ENCODE results near the gene ATP8B4. TPM values are rescaled to one million over a fixed set of nuclear protein-coding genes. Genes with fewer than 3 reads are reported as not detected.

The ATP8B4 gene
- total RNA-seq, 1 donor from 2014 or later = 0.98 TPM

DNA sequence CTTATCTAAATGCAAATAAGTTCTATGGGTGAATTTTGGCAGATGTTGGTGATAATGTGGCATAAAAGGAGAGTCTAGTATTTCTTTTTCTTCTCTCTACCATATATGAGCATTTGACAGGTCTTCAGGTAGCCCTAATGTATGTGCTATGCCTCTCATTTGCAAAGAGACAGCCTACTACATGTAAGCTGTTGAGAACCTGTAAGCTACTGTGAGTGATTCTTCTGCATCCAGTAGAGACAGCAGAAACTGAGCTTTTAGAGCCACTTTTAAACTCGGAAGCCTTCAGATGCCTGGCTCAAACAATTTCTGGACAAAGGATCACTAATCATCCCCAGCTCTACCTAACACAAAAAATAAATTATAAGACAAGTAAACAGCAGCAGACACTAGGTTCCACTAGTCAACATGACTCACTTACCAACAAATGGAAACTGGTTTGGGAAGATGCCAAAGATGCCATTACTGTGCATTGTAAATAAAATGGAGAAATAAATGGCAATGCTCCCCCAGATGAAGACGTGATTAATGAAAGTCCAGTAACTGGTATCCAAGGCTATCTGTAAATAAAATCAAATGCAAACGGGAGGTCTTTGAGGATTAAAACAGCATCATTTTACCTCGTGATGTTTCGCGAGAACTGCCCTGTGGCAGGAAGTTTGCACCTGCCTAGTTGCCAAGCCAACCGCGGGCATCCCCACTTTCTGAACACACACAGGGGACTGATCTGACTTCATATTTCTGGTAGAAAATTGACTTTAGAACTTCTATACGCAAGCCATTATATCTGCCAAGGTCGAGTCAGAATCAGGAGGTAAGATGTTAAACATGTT is 252.9 kb downstream of the ATP8B4 start:
- H3K4me1 Mint-ChIP-seq (ENCODE audit: low read depth) = no peaks in the 10 kb centered on the region
- no peaks in the 10 kb centered on the region for H3K36me3 Mint-ChIP-seq (ENCODE audit: insufficient read depth)
- DNase-seq (ENCODE audit: low spot score, unreplicated experiment) = no peak
- no peaks in the 10 kb centered on the region for H3K9me3 Mint-ChIP-seq (ENCODE audit: low read depth)
- TF ChIP-seq, protein P1, sequence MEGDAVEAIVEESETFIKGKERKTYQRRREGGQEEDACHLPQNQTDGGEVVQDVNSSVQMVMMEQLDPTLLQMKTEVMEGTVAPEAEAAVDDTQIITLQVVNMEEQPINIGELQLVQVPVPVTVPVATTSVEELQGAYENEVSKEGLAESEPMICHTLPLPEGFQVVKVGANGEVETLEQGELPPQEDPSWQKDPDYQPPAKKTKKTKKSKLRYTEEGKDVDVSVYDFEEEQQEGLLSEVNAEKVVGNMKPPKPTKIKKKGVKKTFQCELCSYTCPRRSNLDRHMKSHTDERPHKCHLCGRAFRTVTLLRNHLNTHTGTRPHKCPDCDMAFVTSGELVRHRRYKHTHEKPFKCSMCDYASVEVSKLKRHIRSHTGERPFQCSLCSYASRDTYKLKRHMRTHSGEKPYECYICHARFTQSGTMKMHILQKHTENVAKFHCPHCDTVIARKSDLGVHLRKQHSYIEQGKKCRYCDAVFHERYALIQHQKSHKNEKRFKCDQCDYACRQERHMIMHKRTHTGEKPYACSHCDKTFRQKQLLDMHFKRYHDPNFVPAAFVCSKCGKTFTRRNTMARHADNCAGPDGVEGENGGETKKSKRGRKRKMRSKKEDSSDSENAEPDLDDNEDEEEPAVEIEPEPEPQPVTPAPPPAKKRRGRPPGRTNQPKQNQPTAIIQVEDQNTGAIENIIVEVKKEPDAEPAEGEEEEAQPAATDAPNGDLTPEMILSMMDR (IDR thresholded peaks at IDR 0.05; ENCODE audit: unreplicated experiment) = no peak
- no peak overlapping the region for H3K4me3 Mint-ChIP-seq (ENCODE audit: low read depth)
- H3K27ac Mint-ChIP-seq = no peak overlapping the region
- H3K27me3 Mint-ChIP-seq = no peaks in the 10 kb centered on the region

GRCh38 chr15:49864251-49864650 is 254.8 kb downstream of the ATP8B4 start:
- Mint-ChIP-seq H3K27ac (no peak overlapping the region), H3K36me3 (ENCODE audit: insufficient read depth) (no peaks in the 10 kb centered on the region), H3K4me3 (ENCODE audit: low read depth) (no peak overlapping the region), H3K9me3 (ENCODE audit: low read depth) (no peaks in the 10 kb centered on the region), H3K27me3 (no peaks in the 10 kb centered on the region), H3K4me1 (ENCODE audit: low read depth) (no peaks in the 10 kb centered on the region)
- TF ChIP-seq, protein P1 (IDR thresholded peaks at IDR 0.05; ENCODE audit: unreplicated experiment) = no peak
- no peak for DNase-seq (ENCODE audit: low spot score, unreplicated experiment)

- DNase-seq (ENCODE audit: low spot score, unreplicated experiment) = no peak
- TF ChIP-seq, protein P1 (IDR thresholded peaks at IDR 0.05; ENCODE audit: unreplicated experiment) = no peak
- H3K27ac Mint-ChIP-seq = no peak overlapping the region
- H3K4me1 Mint-ChIP-seq (ENCODE audit: low read depth) = no peaks in the 10 kb centered on the region
- no peak overlapping the region for H3K4me3 Mint-ChIP-seq (ENCODE audit: low read depth)
- no peaks in the 10 kb centered on the region for H3K36me3 Mint-ChIP-seq (ENCODE audit: insufficient read depth)
- no peaks in the 10 kb centered on the region for H3K9me3 Mint-ChIP-seq (ENCODE audit: low read depth)
- H3K27me3 Mint-ChIP-seq = no peaks in the 10 kb centered on the region
Observed at GRCh38 chr15:49863431-49864224, 255.4 kb downstream of the ATP8B4 start.

DNA sequence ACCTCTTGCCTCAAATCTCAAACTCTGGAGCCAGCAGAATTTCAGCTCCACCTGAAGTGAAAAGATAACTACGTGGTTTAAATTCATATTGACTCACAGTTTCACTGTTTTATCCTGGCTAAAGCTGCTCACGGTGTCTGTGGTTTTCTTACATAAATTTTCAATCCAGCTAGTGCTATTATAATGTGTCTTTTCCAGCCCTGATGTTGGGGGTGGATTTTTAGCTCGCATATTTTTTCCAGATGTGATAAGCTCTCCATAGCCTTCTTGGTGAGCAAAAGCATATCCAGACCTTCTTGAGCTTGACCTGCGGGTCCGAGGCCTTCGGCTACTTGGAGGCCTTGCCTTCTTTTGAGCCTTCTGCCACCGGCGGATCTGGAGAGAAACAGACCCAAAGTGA is 258.9 kb downstream of the ATP8B4 start:
- Mint-ChIP-seq H3K27me3 (no peaks in the 10 kb centered on the region), H3K4me1 (ENCODE audit: low read depth) (no peaks in the 10 kb centered on the region), H3K4me3 (ENCODE audit: low read depth) (no peak overlapping the region)

More for the DNA sequence above, 258.9 kb downstream of the ATP8B4 start:
- Mint-ChIP-seq H3K27ac (no peak overlapping the region), H3K9me3 (ENCODE audit: low read depth) (no peaks in the 10 kb centered on the region), H3K36me3 (ENCODE audit: insufficient read depth) (no peaks in the 10 kb centered on the region)
- TF ChIP-seq, protein P1 (IDR thresholded peaks at IDR 0.05; ENCODE audit: unreplicated experiment) = no peak
- DNase-seq (ENCODE audit: low spot score, unreplicated experiment) = no peak
